Adrenal gland (tissue), 5 donors: ENCODE results near the gene SLIT3.
"Not testable (repeated sequence)": the region's sequence is repeated elsewhere in the genome, so short reads cannot be mapped to it uniquely, and the experiment has no call there.

Source experiments
- POLR2A ChIP-seq, 2 donors: fragments of 450-650 bp; IDR thresholded peaks; one replicate each; pipeline ENCODE4 v1.6.1; 2017; ENCODE audit warnings: antibody characterized with exemption in 2 of 2, mild to moderate bottlenecking in 2 of 2, moderate library complexity in 1 of 2
- TF ChIP-seq, protein P1 (sequence below), 6 experiments: fragments of 450-650 bp in 4 of 6; fragments of 200-600 bp in 2 of 6; sonication (generic) in 1 of 6; IDR thresholded peaks; 1 replicate in 5 of 6; 2 replicates in 1 of 6; pipeline versions ENCODE4 v1.5.1 to v1.8.0; 2016 to 2021; ENCODE audit warnings: antibody characterized with exemption in 6 of 6, mild to moderate bottlenecking in 2 of 6, moderate library complexity in 1 of 6
- donor health status: DM: no; HTN: no; CAD: no.

- TF ChIP-seq, protein P1, sequence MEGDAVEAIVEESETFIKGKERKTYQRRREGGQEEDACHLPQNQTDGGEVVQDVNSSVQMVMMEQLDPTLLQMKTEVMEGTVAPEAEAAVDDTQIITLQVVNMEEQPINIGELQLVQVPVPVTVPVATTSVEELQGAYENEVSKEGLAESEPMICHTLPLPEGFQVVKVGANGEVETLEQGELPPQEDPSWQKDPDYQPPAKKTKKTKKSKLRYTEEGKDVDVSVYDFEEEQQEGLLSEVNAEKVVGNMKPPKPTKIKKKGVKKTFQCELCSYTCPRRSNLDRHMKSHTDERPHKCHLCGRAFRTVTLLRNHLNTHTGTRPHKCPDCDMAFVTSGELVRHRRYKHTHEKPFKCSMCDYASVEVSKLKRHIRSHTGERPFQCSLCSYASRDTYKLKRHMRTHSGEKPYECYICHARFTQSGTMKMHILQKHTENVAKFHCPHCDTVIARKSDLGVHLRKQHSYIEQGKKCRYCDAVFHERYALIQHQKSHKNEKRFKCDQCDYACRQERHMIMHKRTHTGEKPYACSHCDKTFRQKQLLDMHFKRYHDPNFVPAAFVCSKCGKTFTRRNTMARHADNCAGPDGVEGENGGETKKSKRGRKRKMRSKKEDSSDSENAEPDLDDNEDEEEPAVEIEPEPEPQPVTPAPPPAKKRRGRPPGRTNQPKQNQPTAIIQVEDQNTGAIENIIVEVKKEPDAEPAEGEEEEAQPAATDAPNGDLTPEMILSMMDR (IDR thresholded peaks at IDR 0.05) = not testable (repeated sequence)
- TF ChIP-seq POLR2A (IDR thresholded peaks at IDR 0.05) = not testable (repeated sequence)
These were observed 195.4 kb downstream of the SLIT3 start for GRCh38 chr5:169105582-169105981.
